ENCODE data around the gene GPR160. TPM values are rescaled to one million over a fixed set of nuclear protein-coding genes. Genes with fewer than 3 reads are reported as not detected.
A peak's percentile ranks its signal among the peaks of the same experiment; 100 is the strongest.
"Not testable (repeated sequence)": the region's sequence is repeated elsewhere in the genome, so short reads cannot be mapped to it uniquely, and the experiment has no call there.

Gene GPR160
- total RNA-seq, 2 experiments from 2014 or later = 6.1 to 6.2 TPM

- no peaks in the 10 kb centered on the region for H3K9me3 Mint-ChIP-seq
- no peaks in the 10 kb centered on the region for H3K36me3 Mint-ChIP-seq (ENCODE audit: low read depth)
- peak overlapping the region; percentile 73 for H3K27ac Mint-ChIP-seq
- ChIA-PET POLR2A (no interaction called here), CTCF (interaction anchor here (0.6 to 1.2 kb wide), 3 partner anchors 11 to 381 kb away, joined by 3 read pairs; no protein-coding TSS in a partner anchor)
- H3K4me1 Mint-ChIP-seq = peaks cover 37% of the 10 kb centered on the region
- peak overlapping the region; percentile 1 for H3K4me3 Mint-ChIP-seq
- no peaks in the 10 kb centered on the region for H3K27me3 Mint-ChIP-seq
- peak; percentile 60 for DNase-seq
These were observed 30.6 kb upstream of the GPR160 start for GRCh38 chr3:170007031-170007663.

GRCh38 chr3:170010498-170010897 is 27.3 kb upstream of the GPR160 start:
- Mint-ChIP-seq H3K27ac (no peak overlapping the region), H3K9me3 (no peaks in the 10 kb centered on the region), H3K27me3 (no peaks in the 10 kb centered on the region), H3K4me1 (peaks cover 17% of the 10 kb centered on the region), H3K4me3 (no peak overlapping the region), H3K36me3 (ENCODE audit: low read depth) (no peaks in the 10 kb centered on the region)
- CTCF ChIA-PET = interaction anchor here (1.0 to 1.1 kb wide), 2 partner anchors 9 to 16 kb away, joined by 3 read pairs; no protein-coding TSS in a partner anchor
- POLR2A ChIA-PET = no interaction called here
- DNase-seq = no peak

GRCh38 chr3:170012683-170013400 is 25.0 kb upstream of the GPR160 start:
- no peaks in the 10 kb centered on the region for H3K36me3 Mint-ChIP-seq (ENCODE audit: low read depth)
- no peaks in the 10 kb centered on the region for H3K9me3 Mint-ChIP-seq
- H3K27me3 Mint-ChIP-seq = peaks cover 4% of the 10 kb centered on the region
- no peak for DNase-seq
- peaks cover 2% of the 10 kb centered on the region for H3K4me1 Mint-ChIP-seq
- no peak overlapping the region for H3K27ac Mint-ChIP-seq
- ChIA-PET POLR2A (no interaction called here), CTCF (interaction anchor here (0.9 to 1.5 kb wide), 2 partner anchors 9 to 10 kb away, joined by 3 to 5 read pairs; no protein-coding TSS in a partner anchor)
- H3K4me3 Mint-ChIP-seq = no peak overlapping the region

- CTCF ChIA-PET = no interaction called here
- no peaks in the 10 kb centered on the region for H3K36me3 Mint-ChIP-seq (ENCODE audit: low read depth)
- no peaks in the 10 kb centered on the region for H3K9me3 Mint-ChIP-seq
- POLR2A ChIA-PET = no interaction called here
- peaks cover 7% of the 10 kb centered on the region for H3K4me1 Mint-ChIP-seq
- H3K27ac Mint-ChIP-seq = no peak overlapping the region
- DNase-seq = no peak
- no peak overlapping the region for H3K4me3 Mint-ChIP-seq
- H3K27me3 Mint-ChIP-seq = peaks cover 4% of the 10 kb centered on the region
These were observed 21.7 kb upstream of the GPR160 start for GRCh38 chr3:170016057-170016456.

- H3K27me3 Mint-ChIP-seq; H3K36me3 Mint-ChIP-seq (ENCODE audit: low read depth); H3K4me1 Mint-ChIP-seq; POLR2A ChIA-PET; H3K4me3 Mint-ChIP-seq; H3K27ac Mint-ChIP-seq; DNase-seq; H3K9me3 Mint-ChIP-seq: not testable (repeated sequence)
- CTCF ChIA-PET = interaction anchor here (0.6 to 0.9 kb wide), 3 partner anchors 10 to 1459 kb away, joined by 3 read pairs; no protein-coding TSS in a partner anchor
These were observed 18.5 kb upstream of the GPR160 start for GRCh38 chr3:170019306-170019705.

GRCh38 chr3:170021083-170021482 is 16.7 kb upstream of the GPR160 start:
- POLR2A ChIA-PET = no interaction called here
- no peak for DNase-seq
- Mint-ChIP-seq H3K27ac (no peak overlapping the region), H3K4me1 (peaks cover 16% of the 10 kb centered on the region), H3K27me3 (peaks cover 4% of the 10 kb centered on the region), H3K9me3 (peaks cover 5% of the 10 kb centered on the region), H3K4me3 (no peak overlapping the region), H3K36me3 (ENCODE audit: low read depth) (no peaks in the 10 kb centered on the region)
- CTCF ChIA-PET = interaction anchor here (0.6 to 1.8 kb wide), 6 partner anchors 8 to 200 kb away, joined by 3 to 6 read pairs (median 4); no protein-coding TSS in a partner anchor

- Mint-ChIP-seq H3K4me3 (no peak overlapping the region), H3K36me3 (ENCODE audit: low read depth) (peaks cover 2% of the 10 kb centered on the region), H3K4me1 (peaks cover 25% of the 10 kb centered on the region), H3K9me3 (peaks cover 8% of the 10 kb centered on the region), H3K27ac (no peak overlapping the region), H3K27me3 (no peaks in the 10 kb centered on the region)
- CTCF ChIA-PET = interaction anchor here (1.7 kb wide), 1 partner anchor 9 kb away, joined by 5 read pairs; no protein-coding TSS in a partner anchor
- POLR2A ChIA-PET = no interaction called here
- DNase-seq = no peak
These were observed 15.5 kb upstream of the GPR160 start for GRCh38 chr3:170022336-170022735.

GRCh38 chr3:170023165-170023564 is 14.6 kb upstream of the GPR160 start:
- POLR2A ChIA-PET = no interaction called here
- Mint-ChIP-seq H3K36me3 (ENCODE audit: low read depth) (peaks cover 4% of the 10 kb centered on the region), H3K4me3 (no peak overlapping the region), H3K4me1 (peaks cover 33% of the 10 kb centered on the region), H3K27me3 (no peaks in the 10 kb centered on the region), H3K9me3 (peaks cover 13% of the 10 kb centered on the region), H3K27ac (no peak overlapping the region)
- CTCF ChIA-PET = interaction anchor here (0.7 to 1.1 kb wide), 3 partner anchors 17 to 239 kb away, joined by 3 to 4 read pairs (median 3); no protein-coding TSS in a partner anchor
- no peak for DNase-seq

- no peak for DNase-seq
- H3K36me3 Mint-ChIP-seq (ENCODE audit: low read depth) = peaks cover 6% of the 10 kb centered on the region
- no peak overlapping the region for H3K4me3 Mint-ChIP-seq
- H3K9me3 Mint-ChIP-seq = peaks cover 17% of the 10 kb centered on the region
- no peaks in the 10 kb centered on the region for H3K27me3 Mint-ChIP-seq
- CTCF ChIA-PET = interaction anchor here (1.6 kb wide), 1 partner anchor 13 kb away, joined by 4 read pairs; no protein-coding TSS in a partner anchor
- H3K27ac Mint-ChIP-seq = no peak overlapping the region
- POLR2A ChIA-PET = no interaction called here
- peaks cover 35% of the 10 kb centered on the region for H3K4me1 Mint-ChIP-seq
These were observed 13.2 kb upstream of the GPR160 start for GRCh38 chr3:170024581-170024980.

GRCh38 chr3:170027233-170028102 is 10.3 kb upstream of the GPR160 start:
- Mint-ChIP-seq H3K27ac (peak overlapping the region; percentile 82), H3K36me3 (ENCODE audit: low read depth) (peaks cover 6% of the 10 kb centered on the region)
- CTCF ChIA-PET = interaction anchor here (0.6 kb wide), 1 partner anchor 122 kb away, joined by 5 read pairs; no protein-coding TSS in a partner anchor

GRCh38 chr3:170033489-170033888 is 4.3 kb upstream of the GPR160 start:
- no peaks in the 10 kb centered on the region for H3K27me3 Mint-ChIP-seq
- ChIA-PET CTCF (interaction anchor here (0.6 to 1.4 kb wide), 3 partner anchors 11 to 261 kb away, joined by 3 to 4 read pairs (median 3); no protein-coding TSS in a partner anchor), POLR2A (no interaction called here)
- peak overlapping the region; percentile 12 for H3K4me3 Mint-ChIP-seq
- H3K36me3 Mint-ChIP-seq (ENCODE audit: low read depth) = peaks cover 12% of the 10 kb centered on the region
- peak; percentile 83 for DNase-seq
- H3K4me1 Mint-ChIP-seq = peaks cover 41% of the 10 kb centered on the region
- peak overlapping the region; percentile 77 for H3K27ac Mint-ChIP-seq
- H3K9me3 Mint-ChIP-seq = peaks cover 13% of the 10 kb centered on the region

More at GRCh38 chr3:170027233-170028102, 10.3 kb upstream of the GPR160 start:
- no peaks in the 10 kb centered on the region for H3K27me3 Mint-ChIP-seq
- no peak overlapping the region for H3K4me3 Mint-ChIP-seq
- POLR2A ChIA-PET = no interaction called here
- peaks cover 20% of the 10 kb centered on the region for H3K9me3 Mint-ChIP-seq
- DNase-seq = peak; percentile 50
- H3K4me1 Mint-ChIP-seq = peaks cover 35% of the 10 kb centered on the region

- no peak for DNase-seq
- peaks cover 4% of the 10 kb centered on the region for H3K9me3 Mint-ChIP-seq
- ChIA-PET POLR2A (no interaction called here), CTCF (interaction anchor here (1.1 to 1.4 kb wide), 2 partner anchors 14 to 16 kb away, joined by 3 to 5 read pairs; no protein-coding TSS in a partner anchor)
- H3K36me3 Mint-ChIP-seq (ENCODE audit: low read depth) = peaks cover 8% of the 10 kb centered on the region
- peak overlapping the region; percentile 52 for H3K27ac Mint-ChIP-seq
- peaks cover 7% of the 10 kb centered on the region for H3K27me3 Mint-ChIP-seq
- H3K4me1 Mint-ChIP-seq = peaks cover 27% of the 10 kb centered on the region
- peak overlapping the region; percentile 79 for H3K4me3 Mint-ChIP-seq
These were observed 777 bp downstream of the GPR160 start for GRCh38 chr3:170038434-170039110.
